ENCODE measurements around the gene DCST2. TPM values are rescaled to one million over a fixed set of nuclear protein-coding genes. Genes with fewer than 3 reads are reported as not detected.
A peak's percentile ranks its signal among the peaks of the same experiment; 100 is the strongest.

Gene DCST2
- total RNA-seq (1 to 10 TPM in 4 of 7 donors, under 1 TPM in 2, not detected in 1; 0.45 to 1.4 (median 1.2) TPM), polyA plus RNA-seq (1 to 10 TPM in 1 of 2 donors, under 1 TPM in 1; 0.17 to 1.1 TPM)
- long read RNA-seq, donor 1, partial matches to known transcripts = 0 of 2 reads
- long read RNA-seq, donor 1, other reads (novel, unspliced or antisense) = 2 of 2 reads
- long read RNA-seq, donor 2, partial matches to known transcripts = 12 of 13 reads
- long read RNA-seq, donor 2, other reads (novel, unspliced or antisense) = 0 of 13 reads
- long read RNA-seq, donor 3 = 0 reads

- TF ChIP-seq EP300 (IDR thresholded peaks at IDR 0.05) (no peak), CTCF (IDR thresholded peaks at IDR 0.05) (no peak), POLR2A (IDR thresholded peaks at IDR 0.05) (no peak)
- intact Hi-C loops (cut with DNase I) = no loop called here
- no peaks in the 10 kb centered on the region for H3K9me3 ChIP-seq
- 93 to 98% (median 94%) methylated on average over 8 to 9 of the region's 9 CpGs for WGBS, 3 donors
- no peaks in the 10 kb centered on the region for H3K36me3 ChIP-seq
- H3K4me3 ChIP-seq = no peak within 1 kb of the TSS
- no peak within 1 kb of the TSS for H3K27ac ChIP-seq
- DNase-seq = no peak
- no peaks in the 10 kb centered on the region for H3K4me1 ChIP-seq (ENCODE audit: insufficient read depth)
- no peaks in the 10 kb centered on the region for H3K27me3 ChIP-seq
Observed at GRCh38 chr1:155033524-155033923, at the start of gene DCST2, which contains the start of gene DCST1. Gene DCST2, minus strand, starts transcription at chr1:155033781. Its CDS starts 80 bp downstream, at chr1:155033701. Gene DCST1, plus strand, starts transcription at chr1:155033824. Its CDS starts 213 bp downstream, at chr1:155034037.

GRCh38 chr1:155083052-155083541 is 49.5 kb upstream of the DCST2 start:
- no peak for TF ChIP-seq POLR2A (IDR thresholded peaks at IDR 0.05)
- peak in 2 of 5 donors; percentile 37 to 43 for DNase-seq
- Histone ChIP-seq H3K9me3 (no peaks in the 10 kb centered on the region), H3K27me3 (peaks cover 16% of the 10 kb centered on the region), H3K27ac (no peak overlapping the region), H3K4me1 (ENCODE audit: insufficient read depth) (peaks cover 19% of the 10 kb centered on the region), H3K4me3 (no peak overlapping the region), H3K36me3 (no peaks in the 10 kb centered on the region)
- WGBS, 3 donors = 66 to 71% (median 67%) methylated on average over 6 of the region's 6 CpGs
- intact Hi-C loops (cut with DNase I) = loop anchor here in 3 of 4 donors (2.0 to 10.0 kb wide), 3 partner anchors 22 to 528 kb away; partner anchors contain the start of gene UBE2Q1 (in 1 of the 3)

- Histone ChIP-seq H3K27me3 (peaks cover 16% of the 10 kb centered on the region), H3K27ac (no peak overlapping the region), H3K36me3 (no peaks in the 10 kb centered on the region), H3K4me1 (ENCODE audit: insufficient read depth) (peaks cover 19% of the 10 kb centered on the region), H3K9me3 (no peaks in the 10 kb centered on the region), H3K4me3 (no peak overlapping the region)
- TF ChIP-seq EP300 (IDR thresholded peaks at IDR 0.05) (no peak), POLR2A (IDR thresholded peaks at IDR 0.05) (no peak), CTCF (IDR thresholded peaks at IDR 0.05) (no peak)
- WGBS, 3 donors = 4 to 6% (median 4%) methylated on average over 36 of the region's 36 CpGs
- peak in 1 of 5 donors; percentile 36 for DNase-seq
- intact Hi-C loops (cut with DNase I) = loop anchor here in 3 of 4 donors (2.0 to 10.0 kb wide), 3 partner anchors 22 to 528 kb away; partner anchors contain the start of gene UBE2Q1 (in 1 of the 3)
Observed at GRCh38 chr1:155082301-155083051, 48.9 kb upstream of the DCST2 start.

GRCh38 chr1:155081472-155082300 is 48.1 kb upstream of the DCST2 start:
- no peak overlapping the region for H3K27ac ChIP-seq
- no peak for TF ChIP-seq POLR2A (IDR thresholded peaks at IDR 0.05)
- TF ChIP-seq EP300 (IDR thresholded peaks at IDR 0.05) = no peak
- TF ChIP-seq CTCF (IDR thresholded peaks at IDR 0.05) = no peak
- no peaks in the 10 kb centered on the region for H3K9me3 ChIP-seq
- DNase-seq = peak in 1 of 5 donors; percentile 33
- intact Hi-C loops (cut with DNase I) = loop anchor here in 3 of 4 donors (2.0 to 10.0 kb wide), 3 partner anchors 21 to 527 kb away; partner anchors contain the start of gene UBE2Q1 (in 1 of the 3)
- 1 to 6% (median 3%) methylated on average over 36 to 68 of the region's 68 CpGs for WGBS, 3 donors
- H3K4me3 ChIP-seq = no peak overlapping the region
- H3K36me3 ChIP-seq = no peaks in the 10 kb centered on the region
- peaks cover 19% of the 10 kb centered on the region for H3K4me1 ChIP-seq (ENCODE audit: insufficient read depth)
- H3K27me3 ChIP-seq = peaks cover 16% of the 10 kb centered on the region
